HG03135 (cell line): ENCODE data around the gene MCF2L2.
"Not testable (repeated sequence)": the region's sequence is repeated elsewhere in the genome, so short reads cannot be mapped to it uniquely, and the experiment has no call there.

Source experiments
- ATAC-seq: cut with Tn5 transposase; IDR thresholded peaks from one replicate; pipeline ENCODE4 v1.9.1; 2021; ENCODE audit warnings: mild to moderate bottlenecking, moderate library complexity; ENCODE audit not compliant: unreplicated experiment

MCF2L2 gene

DNA sequence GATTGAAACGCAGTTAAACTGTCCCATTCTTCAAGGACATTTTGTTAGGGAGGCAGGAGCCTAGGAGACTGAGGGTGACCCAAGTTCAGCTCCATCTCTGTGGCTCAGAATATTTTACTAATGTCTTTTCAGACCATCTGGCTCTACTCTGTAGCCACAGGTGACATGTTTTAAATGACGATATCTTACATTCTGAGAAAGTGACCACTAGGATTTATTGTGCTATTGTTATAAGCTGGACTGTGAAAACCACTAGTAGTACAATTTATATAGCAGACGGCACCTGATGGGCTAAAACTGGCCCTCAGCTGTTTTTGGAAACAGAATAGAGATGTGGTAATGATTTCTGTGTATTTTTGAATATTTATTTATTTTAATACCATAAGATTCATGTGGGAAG lies 55.5 kb downstream of the MCF2L2 start:
- ATAC-seq, result no peak

DNA sequence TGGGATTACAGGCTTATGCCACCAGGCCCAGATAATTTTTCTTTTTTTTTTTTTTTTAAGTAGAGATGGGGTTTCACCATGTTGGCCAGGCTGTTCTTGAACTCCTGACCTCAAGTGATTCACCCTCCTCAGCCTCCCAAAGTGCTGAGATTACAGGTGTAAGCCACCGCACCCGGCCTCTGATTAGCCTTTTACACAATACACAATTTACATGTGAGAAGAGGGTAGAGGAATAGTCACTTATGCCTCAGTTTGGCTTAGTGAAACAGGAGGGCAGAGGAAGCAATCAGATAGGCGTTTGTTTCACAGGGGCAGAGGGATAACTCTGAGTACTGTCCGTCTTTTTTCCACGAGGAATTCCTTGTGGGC lies 56.8 kb downstream of the MCF2L2 start:
- ATAC-seq, result not testable (repeated sequence)

DNA sequence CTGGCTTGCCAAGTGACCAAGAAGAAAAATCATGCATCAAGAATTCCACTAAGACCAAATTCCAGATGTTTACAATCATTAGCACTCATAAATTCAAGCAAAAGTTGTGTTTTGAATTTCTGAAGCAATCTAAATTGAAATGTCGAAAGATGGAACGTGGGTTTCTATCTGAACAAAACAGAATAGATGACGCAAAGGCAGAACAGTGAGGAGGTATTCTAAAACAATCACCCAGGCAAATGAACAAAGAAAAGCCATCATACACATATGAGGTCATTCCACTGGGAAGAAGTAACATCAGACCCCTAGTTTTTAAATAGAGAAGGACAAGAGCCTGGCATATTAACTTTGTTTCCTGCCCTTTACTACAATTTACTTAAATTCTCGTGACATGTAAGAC lies 58.0 kb downstream of the MCF2L2 start:
- no peak for ATAC-seq

DNA sequence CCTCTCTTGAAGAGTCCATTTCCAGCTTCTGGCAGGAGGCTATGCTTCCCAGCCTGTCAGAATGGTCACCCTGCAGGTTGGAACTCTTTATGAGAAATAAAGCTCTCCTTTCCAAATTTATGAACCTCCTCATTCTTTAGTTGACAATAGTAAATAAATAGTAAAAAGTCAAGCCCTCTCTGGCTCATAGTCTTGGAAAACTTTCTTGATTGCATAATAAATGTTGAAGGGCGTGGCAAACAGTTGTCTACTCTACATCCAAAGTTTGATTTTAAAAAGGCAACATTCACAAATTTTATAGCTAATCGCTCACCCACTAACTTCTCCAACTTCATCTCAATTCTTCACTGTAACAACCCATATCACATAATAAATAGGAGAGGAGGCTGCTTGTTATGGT lies 58.8 kb downstream of the MCF2L2 start:
- ATAC-seq, result no peak

DNA sequence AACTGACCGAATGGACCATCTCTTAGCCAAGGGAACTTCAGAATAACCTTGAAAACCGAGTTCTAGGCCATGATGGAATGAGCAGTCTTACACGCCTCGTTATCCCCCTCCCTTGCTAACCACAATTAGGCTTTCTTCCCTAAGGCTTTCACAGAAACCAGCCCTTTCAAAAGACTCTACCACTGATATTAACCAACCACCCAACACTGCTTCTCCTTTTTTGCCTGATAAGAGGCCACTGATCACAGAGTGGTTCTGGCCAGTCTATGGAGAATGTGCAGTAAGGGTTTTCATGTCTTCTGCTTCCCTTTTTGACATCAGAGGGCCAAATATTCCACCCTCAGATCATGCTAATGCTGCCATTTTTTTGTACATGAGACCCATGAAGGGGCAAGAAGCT lies 59.3 kb downstream of the MCF2L2 start:
- ATAC-seq, result no peak

DNA sequence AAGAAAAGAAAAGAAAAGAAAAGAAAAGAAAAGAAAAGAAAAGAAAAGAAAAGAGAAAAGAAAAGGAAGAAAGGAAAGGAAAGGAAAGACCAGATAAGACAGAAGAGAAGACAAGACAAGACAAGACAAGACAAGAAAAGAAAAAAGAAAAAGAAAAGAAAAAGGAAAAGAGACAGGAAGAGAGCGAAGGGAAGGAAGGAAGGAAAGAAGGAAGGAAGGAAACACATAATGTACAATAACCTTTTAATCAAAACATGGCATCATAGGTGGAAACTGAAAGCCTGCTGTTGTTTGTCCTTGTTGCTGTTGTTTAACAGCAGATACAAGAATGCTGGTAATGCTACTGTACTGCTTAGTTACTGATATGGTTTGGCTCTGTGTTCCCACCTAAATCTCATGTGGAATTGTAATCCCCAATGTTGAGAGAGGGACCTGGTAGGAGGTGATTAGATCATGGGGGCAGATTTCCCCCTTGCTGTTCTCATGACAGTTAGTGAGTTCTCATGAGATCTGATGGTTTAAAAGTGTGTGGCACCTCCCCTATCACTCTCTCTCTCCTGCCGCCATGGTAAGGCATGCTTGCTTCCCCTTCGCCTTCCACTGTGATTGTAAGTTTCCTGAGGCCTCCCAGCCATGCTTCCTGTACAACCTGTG lies 67.3 kb downstream of the MCF2L2 start:
- ATAC-seq, result no peak

DNA sequence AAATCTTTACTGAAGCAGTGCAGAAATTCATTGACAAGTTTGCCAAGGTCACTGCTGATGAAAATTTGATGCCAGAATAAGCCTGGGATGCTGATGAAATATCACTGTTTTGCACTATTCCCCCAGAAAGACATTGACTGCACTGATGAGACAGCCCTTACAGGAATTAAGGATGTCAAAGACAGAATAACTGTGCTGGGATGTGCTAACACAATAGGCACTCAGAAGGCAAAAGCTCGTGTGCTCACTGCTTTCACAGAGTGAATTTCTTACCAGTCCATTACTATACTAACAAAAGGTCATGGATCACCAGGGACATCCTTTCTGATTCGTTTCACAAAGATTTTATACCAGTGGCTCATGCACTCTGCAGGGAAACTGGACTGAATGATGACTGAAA lies 69.4 kb downstream of the MCF2L2 start:
- ATAC-seq, result no peak

DNA sequence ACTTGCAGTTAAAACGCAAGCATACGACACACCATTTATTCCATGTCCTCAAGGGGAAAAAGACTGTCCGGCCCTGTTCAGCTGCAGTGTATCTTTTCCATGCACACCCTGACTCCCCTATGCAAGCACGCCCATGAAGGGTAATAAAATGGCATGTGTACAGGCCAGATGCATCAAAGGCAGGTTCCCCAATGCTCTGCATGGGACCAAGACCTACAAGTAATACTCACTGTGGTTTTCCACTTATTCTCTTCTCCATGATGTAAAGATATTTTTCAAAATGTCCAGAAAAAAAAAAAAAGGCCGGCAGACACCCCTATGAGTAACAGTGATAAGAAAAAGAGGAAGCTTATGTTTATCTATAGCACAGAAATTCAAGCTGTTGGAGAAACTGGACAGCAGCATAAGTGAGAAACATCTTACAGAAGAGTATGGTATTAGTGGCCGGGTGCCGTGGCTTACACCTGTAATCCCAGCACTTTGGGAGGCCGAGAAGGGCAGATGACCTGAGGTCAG lies 70.8 kb downstream of the MCF2L2 start:
- ATAC-seq, result no peak

DNA sequence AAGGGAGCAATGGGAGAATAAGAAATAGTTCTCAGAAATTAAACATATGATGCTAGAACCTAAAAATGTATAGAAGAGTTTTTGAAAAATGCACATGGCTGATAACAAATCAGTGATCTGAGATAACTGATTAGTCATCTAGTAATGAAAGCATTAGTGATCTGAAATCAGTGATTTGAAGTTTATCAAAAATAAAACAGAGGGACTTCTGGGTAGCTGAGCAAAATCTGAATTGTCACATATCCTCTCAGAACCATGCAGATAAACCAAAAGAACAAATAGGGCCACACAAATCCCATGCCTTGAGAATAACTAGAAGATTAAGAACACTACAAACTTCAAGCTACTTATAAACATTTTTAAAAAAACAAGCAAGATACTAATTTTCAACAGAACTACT lies 71.5 kb downstream of the MCF2L2 start:
- ATAC-seq, result no peak

DNA sequence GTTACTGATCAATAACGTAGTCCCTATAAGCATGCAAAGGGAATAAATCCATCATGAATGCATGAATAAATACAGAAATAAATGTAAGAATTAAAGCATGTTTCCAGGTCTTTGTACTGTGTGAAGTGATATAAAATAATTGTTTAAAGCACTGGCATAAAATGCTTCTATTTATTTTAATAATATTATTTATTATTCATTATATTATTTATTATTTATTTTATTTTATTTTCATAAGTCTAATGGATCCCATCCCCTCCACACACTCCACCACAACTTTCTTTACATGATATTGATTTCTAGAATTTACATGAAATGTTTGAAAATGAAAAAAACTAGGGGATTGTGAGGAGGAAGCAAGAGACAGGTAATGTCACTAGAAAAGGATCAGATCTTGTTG lies 73.5 kb downstream of the MCF2L2 start:
- ATAC-seq, result no peak

DNA sequence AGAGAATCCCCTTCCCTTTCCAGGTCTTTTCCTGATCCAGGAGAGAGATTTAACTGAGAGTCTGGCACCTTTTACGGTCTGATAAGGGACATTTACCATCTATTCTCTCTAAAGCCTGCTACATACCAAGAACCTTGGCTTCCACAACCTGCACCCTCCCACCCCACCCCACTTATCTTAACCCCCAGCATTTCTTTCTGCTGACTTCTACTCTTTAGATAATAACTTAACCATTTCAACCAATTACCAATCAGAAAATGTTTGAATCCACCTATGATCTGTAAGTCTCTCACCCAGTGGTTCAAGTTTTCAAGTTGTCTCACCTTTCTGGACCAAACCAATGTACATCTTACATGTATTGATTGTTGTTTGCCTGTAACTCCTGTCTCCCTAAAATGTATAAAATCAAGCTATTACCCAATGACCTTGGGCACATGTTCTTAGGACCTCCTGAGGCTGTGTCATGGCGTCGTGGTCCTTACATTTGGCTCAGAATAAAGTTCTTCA lies 74.0 kb downstream of the MCF2L2 start:
- no peak for ATAC-seq

DNA sequence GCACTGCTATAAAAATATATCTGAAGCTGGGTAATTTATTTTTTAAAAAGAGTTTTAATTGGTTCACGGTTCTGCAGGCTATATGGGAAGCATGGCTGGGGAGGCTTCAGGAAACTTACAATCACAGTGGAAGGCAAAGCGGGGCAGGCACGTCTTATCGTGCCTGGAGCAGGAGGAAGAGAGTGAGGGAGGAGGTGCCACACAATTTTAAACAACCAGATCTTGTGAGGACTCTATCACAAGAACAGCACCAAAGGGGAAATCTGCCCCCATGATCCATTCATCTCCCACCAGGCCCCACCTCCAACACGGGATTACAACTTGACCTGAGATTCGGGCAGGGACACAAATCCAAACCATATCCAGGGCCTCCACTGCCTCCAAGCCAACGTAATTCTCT lies 75.0 kb downstream of the MCF2L2 start:
- ATAC-seq, result no peak

DNA sequence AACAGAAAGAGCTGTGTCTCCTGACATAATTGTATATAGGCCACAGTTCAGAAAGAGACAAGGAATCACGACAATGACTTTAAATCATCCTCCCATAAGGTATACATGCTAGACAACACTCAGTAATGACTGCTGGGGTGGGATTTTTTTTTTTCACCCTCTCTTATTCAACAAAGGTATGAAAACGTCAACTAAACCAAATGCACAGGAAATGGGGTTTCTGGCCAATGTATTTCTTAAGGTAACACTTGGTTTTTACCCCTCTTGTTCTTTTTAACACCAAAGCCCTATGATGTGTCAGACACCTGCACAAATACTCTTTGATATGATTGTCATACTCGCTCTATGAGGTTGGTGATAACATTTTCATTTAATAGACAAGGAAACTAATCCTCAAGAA lies 78.3 kb downstream of the MCF2L2 start:
- ATAC-seq, result no peak

DNA sequence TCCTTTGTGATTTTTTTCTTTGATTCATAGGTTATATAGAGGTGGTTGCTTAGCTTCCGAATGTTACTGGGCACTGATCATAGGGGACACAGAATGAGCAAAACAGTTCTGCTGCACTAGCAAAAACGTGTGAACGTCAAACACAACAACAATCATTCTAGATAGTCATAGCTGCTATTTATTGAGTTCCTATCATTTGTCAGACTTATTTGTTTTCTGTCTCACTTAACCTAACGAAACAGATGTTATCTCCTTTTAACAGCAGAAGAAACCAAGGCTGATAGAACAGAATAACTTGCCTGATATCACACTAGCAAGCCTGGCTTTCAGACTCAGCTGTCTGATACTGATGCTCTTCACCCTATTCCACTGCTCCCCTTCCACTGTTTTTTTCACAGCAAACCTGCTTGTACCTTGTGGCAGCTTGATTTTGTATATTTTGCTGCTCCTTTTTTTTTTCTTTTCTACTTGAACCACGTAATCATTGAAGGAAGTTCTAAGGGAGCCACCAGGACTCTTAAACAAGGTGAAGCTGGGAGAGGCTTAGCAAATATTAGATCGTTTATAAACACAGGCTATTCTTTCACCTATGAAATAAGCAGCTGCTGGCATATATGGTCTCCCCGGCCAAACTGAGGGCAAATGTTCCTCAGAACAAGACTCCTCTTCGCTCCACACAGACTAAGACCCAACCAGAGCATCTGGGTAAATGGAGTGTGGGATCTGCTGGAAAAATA lies 78.8 kb downstream of the MCF2L2 start:
- no peak for ATAC-seq

DNA sequence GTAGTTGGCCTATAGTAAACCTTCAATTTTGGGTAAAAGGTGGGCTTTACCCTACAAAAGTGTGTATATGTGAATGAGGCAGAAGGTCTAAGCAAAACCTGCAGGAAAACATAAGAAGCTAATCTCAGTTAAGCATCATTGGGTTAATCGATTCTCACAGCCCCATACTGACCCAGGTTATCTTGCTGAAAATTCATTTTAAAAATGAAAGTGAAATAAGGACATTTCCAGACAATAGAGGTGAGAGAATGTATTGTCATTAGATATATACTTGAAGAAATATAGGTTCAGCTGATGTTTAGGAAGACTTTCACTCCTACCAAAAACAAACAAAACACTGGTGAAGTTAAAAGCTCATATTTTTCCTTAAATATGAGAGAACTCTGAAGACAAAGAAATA lies 85.6 kb downstream of the MCF2L2 start:
- no peak for ATAC-seq

DNA sequence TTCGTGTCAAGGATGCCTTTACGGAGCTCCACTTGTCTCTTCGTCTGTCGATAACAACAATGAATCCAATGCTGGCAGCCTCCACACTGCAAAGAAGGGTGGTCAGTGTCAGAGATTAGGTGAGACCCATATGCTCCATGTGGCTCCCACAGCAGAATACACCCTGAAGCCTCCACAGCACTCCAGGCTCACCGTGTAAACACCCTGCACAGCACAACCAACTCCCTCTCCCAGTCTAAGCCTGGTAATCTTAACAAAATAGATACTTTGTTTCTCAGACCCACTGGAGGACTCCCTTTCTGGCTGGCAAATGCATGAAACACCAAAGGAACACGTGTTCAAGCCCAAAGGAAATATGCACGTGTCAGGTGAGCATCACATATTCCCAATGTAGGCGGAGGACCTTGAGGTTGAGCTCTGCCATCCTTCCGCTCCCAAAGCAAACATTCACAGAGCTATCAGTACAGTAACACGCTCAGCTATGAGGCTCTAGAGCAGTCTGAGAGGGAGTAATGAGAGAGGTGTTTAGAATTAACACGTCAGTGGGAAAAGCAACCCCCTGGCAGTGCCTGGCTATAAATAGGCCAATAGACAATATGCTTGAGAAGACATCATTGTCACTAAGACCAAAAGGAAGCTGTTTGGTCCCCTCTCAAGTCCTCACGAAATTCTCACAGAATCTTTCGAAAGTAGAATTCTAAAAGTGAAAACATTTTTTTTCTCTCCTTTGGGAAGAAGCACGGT lies 86.7 kb downstream of the MCF2L2 start:
- ATAC-seq, result no peak

DNA sequence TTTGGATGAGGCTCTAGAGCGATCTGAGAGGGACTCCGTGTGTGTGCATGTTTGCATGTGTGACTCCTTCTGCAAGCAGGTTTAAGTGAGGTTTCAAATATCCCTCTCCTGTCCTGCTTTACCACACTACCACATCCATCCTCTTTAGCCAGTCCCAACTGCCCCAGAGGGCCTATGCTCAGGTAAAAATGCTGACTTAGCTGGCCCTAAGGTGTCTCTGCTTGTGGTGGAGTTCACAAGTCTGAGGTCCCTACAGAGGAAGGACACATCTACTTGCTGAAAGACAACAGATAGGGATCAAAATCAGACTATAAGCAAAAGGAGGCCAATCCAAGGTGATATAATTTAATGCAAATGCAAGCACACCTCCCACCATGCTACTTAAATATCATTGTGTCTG lies 88.2 kb downstream of the MCF2L2 start:
- ATAC-seq, result no peak

DNA sequence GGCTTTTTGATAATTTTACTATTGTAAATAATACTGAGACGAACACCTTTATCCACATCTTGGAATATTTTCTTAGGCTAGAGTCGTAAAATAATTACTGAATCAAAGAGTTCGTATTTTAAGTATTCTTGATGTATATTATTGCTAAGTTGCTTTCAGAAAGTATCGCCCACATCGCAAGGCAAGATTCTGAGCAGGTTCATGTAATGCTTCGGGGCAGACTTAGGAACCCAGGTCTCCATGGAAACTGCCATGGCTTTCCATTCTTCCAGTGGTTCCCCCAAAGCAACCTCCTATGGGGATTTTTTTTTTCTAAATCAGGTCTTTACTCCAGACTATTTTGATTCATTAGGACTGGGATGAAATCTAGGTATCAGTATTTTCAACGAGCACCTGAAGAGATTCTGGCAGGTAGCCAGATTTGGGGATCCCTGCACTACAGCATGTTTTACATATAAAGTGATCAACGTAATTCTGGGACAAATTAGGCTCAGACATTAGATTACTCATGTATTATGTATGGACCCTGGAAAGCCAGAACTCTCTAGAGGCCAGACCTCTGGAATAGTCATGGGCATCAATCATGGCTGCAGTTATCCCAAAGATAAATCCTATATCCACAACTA lies 88.8 kb downstream of the MCF2L2 start:
- no peak for ATAC-seq

DNA sequence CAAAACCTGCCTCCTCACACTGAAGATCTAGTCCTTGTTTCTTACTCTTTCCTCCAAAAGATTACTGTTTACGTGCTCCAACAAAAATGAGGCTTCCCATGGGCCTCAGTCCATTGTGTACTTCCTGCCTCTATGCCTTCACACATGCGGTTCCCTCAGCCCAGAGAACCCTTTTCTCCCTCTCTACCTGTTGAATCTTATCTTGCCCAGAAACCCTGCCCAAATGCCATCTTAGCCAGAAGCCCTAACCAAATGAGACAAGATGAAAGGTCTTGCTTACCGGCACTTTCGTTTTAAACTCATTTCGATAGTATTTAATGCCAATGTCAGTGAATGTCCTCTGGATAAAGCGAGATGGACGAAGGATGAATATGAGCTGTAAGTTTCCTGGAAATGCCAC lies 89.9 kb downstream of the MCF2L2 start:
- ATAC-seq, result no peak

DNA sequence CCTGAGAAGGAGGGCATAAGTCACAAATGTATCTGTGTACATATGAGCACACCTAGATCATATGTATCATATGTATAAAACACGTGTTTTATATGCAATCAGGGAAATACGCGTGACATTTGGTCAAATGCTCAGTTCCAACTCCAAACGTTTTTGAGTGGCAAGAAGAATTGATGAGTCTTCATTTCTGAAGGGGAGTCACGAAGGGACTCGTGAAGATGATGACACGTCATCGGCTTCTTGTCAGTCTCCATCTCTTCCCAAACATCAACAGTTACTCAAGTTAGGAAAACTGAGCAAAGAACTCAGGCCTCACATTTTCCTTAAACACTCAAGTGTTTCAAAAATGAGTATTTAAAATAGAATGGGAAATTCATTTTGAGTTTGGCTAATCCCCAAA lies 95.9 kb downstream of the MCF2L2 start:
- ATAC-seq, result no peak

DNA sequence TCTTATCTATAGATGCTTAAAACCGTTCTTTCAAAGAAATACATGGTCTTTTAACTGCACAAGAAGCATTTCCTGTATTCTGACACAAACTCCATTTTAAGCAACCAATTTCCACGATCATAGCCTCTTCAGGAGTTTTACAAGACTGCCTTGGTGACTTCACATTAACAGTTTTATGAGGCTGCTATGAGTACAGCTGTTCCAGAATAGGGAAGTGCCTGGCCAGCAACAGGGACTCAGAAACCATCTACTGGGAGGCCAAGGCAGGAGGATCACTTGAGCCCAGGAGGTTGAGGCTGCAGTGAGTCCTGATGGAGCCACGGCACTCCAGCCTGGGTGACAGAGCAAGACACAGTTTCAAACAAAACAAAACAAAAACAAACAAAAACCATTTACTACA lies 96.9 kb downstream of the MCF2L2 start:
- ATAC-seq, result no peak
